Measurements from ENCODE around the gene CDK5RAP1.

DNA sequence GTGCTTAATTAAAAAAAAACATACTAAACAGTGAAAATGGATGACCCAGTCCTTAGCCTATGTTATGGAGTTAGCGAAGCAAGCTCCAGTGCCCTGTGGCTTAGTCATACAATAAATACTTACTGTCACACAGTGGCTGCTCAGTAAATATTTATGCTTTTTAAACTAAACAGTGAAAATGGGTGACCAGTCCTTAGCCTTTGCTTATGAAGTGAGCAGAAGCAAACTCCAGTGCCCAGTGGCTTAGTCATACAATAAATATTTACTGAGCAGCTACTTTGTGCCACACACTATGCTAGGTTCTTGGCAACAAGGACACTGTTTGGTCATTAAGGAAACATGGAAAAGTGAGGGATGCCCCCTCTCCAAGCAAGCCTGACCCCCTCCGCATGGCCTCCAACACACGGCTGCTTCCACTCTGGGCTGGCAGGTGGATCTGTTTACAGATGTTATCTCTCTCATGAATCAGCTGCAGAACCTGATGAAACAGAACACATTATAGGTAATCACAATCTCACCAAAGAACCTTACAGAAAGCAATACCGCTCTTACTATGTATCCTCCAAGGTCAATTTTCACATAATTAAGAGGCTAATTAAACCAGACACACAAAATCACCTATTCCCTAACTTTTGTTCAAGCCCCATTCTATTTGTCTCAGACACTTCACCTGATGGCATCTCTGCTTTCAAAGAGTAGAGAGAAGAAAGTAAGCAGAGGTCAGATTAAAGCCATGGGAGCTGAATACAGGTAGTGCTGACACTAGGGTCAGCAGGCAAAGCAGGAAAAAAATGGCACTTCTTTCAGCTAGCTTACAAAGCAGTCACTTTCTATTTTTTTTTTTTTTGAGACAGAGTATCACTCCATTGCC is 27.3 kb downstream of the CDK5RAP1 start:
- no peak for TF ChIP-seq ZNF654 (tag by site-specific recombination; IDR thresholded peaks at IDR 0.05; ENCODE audit: low read depth)
- TF ChIP-seq, protein P1, sequence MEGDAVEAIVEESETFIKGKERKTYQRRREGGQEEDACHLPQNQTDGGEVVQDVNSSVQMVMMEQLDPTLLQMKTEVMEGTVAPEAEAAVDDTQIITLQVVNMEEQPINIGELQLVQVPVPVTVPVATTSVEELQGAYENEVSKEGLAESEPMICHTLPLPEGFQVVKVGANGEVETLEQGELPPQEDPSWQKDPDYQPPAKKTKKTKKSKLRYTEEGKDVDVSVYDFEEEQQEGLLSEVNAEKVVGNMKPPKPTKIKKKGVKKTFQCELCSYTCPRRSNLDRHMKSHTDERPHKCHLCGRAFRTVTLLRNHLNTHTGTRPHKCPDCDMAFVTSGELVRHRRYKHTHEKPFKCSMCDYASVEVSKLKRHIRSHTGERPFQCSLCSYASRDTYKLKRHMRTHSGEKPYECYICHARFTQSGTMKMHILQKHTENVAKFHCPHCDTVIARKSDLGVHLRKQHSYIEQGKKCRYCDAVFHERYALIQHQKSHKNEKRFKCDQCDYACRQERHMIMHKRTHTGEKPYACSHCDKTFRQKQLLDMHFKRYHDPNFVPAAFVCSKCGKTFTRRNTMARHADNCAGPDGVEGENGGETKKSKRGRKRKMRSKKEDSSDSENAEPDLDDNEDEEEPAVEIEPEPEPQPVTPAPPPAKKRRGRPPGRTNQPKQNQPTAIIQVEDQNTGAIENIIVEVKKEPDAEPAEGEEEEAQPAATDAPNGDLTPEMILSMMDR (tag by site-specific recombination; IDR thresholded peaks at IDR 0.05): no peak
- no peak for TF ChIP-seq WT1 (tag by site-specific recombination; IDR thresholded peaks at IDR 0.05)
- TF ChIP-seq KLF16 (tag by site-specific recombination; IDR thresholded peaks at IDR 0.05): no peak
- no peak for TF ChIP-seq ZNF114 (tag by site-specific recombination; IDR thresholded peaks at IDR 0.05)
- TF ChIP-seq, protein P2, sequence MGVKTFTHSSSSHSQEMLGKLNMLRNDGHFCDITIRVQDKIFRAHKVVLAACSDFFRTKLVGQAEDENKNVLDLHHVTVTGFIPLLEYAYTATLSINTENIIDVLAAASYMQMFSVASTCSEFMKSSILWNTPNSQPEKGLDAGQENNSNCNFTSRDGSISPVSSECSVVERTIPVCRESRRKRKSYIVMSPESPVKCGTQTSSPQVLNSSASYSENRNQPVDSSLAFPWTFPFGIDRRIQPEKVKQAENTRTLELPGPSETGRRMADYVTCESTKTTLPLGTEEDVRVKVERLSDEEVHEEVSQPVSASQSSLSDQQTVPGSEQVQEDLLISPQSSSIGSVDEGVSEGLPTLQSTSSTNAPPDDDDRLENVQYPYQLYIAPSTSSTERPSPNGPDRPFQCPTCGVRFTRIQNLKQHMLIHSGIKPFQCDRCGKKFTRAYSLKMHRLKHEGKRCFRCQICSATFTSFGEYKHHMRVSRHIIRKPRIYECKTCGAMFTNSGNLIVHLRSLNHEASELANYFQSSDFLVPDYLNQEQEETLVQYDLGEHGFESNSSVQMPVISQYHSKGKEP (tag by site-specific recombination; IDR thresholded peaks at IDR 0.05): no peak
- no peak for TF ChIP-seq ZNF157 (tag by site-specific recombination; IDR thresholded peaks at IDR 0.05)
- TF ChIP-seq, protein P3, sequence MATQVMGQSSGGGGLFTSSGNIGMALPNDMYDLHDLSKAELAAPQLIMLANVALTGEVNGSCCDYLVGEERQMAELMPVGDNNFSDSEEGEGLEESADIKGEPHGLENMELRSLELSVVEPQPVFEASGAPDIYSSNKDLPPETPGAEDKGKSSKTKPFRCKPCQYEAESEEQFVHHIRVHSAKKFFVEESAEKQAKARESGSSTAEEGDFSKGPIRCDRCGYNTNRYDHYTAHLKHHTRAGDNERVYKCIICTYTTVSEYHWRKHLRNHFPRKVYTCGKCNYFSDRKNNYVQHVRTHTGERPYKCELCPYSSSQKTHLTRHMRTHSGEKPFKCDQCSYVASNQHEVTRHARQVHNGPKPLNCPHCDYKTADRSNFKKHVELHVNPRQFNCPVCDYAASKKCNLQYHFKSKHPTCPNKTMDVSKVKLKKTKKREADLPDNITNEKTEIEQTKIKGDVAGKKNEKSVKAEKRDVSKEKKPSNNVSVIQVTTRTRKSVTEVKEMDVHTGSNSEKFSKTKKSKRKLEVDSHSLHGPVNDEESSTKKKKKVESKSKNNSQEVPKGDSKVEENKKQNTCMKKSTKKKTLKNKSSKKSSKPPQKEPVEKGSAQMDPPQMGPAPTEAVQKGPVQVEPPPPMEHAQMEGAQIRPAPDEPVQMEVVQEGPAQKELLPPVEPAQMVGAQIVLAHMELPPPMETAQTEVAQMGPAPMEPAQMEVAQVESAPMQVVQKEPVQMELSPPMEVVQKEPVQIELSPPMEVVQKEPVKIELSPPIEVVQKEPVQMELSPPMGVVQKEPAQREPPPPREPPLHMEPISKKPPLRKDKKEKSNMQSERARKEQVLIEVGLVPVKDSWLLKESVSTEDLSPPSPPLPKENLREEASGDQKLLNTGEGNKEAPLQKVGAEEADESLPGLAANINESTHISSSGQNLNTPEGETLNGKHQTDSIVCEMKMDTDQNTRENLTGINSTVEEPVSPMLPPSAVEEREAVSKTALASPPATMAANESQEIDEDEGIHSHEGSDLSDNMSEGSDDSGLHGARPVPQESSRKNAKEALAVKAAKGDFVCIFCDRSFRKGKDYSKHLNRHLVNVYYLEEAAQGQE (tag by site-specific recombination; IDR thresholded peaks at IDR 0.05): no peak
- no peak for TF ChIP-seq ZSCAN23 (tag by site-specific recombination; IDR thresholded peaks at IDR 0.05)
